Stimulated activated CD4-positive, alpha-beta T cell treated with anti-CD3 and anti-CD28 coated beads, TNF-alpha, amount 100 ng/mL, for 24 hours (primary cell): ENCODE data around the gene ZNF160.
"Not testable (repeated sequence)": the region's sequence is repeated elsewhere in the genome, so short reads cannot be mapped to it uniquely, and the experiment has no call there.

Experiments used
- DNase-seq, 3 experiments: peaks; one replicate each; pipeline ENCODE4 v3.0.0-alpha.2; 2020; ENCODE audit warnings: low read depth in 3 of 3

Gene ZNF160

DNA sequence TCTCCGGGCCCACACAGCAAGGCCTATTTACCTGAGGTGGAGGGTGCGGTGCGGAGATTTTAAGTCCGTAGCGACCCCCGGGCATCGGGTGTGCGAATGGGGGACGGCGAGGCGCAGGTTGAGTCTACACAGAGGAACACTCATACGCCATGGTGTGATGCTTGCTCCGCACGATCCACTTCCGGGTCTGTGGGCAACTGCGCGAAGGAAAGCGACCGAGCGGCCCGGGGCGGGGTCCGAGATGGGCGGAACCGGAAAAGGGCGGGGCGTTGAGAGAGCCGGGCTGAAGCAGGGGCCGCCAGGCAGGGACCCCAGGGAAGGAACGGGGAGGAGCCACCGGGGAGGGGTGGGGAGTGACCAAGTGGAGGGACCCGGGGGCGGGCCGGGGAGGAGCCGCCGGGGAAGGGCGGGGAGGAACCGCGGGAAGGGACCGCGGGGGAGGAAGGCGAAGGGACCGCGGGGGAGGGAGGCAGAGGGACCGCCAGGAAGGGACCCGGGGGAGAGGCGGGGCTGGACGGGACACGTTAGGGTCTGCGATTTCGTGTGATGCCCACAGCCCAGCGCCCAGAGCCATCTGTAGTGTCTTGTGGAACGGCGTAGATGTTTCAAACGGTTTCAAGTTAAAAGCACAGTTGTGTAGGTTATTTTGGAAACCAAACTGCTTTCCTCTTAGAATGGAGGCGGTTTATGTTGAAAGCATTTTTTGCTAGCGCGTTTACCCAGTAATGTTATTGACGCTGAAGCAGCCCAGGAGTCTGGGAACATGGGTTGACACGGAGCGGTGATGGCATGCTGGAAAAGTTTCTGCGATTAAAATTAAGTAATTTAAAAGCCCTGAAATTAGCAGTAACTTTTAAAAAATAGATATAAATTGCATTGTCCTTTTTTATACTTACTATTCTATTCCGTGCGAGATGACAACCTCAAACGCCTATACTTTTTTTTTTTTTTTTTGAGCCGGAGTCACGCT, at the start of gene ZNF160:
ZNF160 (minus strand) TSS at position 189 of the 970 bp plus-strand sequence. CDS start 17,146 bp downstream, outside the sequence.
- peak; percentile 97 to 99 (median 98) for DNase-seq

DNA sequence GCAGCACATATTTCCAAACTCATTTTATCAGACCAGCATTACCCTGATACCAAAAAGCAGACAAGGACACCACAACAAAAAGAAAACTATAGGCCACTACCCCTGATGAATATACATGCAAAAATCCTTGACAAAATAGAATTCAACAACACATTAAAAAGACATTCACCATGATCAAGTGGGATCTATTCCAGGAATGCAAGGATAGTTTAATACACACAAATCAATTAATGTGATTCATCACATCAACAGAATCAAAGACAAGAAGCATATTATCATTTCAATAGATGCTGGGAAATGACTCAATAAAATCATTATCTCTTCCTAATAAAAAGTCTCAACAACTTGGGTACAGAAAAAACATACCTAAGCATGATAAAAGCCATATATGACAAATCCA, 44.4 kb upstream of the ZNF160 start:
- DNase-seq: no peak

DNA sequence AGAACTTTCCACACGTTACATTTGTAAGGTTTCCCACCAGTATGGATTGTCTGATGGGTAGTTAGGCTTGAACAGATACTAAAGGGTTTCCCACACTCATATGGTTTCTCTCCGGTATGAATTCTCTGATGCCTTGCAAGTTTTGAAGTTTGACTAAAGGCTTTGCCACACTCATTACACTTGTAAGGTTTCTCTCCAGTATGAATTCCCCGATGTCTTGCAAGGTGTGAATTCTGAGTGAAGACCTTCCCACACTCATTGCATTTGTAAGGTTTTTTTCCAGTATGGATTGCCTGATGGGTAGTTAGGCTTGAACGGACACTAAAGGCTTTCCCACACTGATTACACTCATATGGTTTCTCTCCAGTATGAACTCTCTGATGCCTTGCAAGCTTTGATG, 37.1 kb upstream of the ZNF160 start:
- DNase-seq: no peak

DNA sequence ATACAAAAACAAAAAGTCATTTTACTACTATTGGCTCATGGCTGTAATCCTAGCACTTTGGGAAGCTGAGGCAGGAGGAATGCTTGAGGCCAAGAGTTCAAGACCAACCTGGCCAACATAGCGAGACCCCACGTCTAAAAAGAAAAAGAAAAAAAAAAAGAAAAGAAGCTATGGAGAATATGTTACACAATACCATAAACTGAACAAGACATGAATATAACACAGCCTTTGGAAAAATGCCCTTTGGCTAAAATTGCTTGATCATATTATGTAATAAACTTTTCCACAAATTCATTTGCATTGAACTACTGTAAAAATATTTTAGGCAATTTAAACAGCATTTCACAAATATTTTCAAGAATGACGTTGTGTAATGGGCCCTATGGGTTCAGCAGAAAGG, 33.2 kb upstream of the ZNF160 start:
- DNase-seq: no peak

DNA sequence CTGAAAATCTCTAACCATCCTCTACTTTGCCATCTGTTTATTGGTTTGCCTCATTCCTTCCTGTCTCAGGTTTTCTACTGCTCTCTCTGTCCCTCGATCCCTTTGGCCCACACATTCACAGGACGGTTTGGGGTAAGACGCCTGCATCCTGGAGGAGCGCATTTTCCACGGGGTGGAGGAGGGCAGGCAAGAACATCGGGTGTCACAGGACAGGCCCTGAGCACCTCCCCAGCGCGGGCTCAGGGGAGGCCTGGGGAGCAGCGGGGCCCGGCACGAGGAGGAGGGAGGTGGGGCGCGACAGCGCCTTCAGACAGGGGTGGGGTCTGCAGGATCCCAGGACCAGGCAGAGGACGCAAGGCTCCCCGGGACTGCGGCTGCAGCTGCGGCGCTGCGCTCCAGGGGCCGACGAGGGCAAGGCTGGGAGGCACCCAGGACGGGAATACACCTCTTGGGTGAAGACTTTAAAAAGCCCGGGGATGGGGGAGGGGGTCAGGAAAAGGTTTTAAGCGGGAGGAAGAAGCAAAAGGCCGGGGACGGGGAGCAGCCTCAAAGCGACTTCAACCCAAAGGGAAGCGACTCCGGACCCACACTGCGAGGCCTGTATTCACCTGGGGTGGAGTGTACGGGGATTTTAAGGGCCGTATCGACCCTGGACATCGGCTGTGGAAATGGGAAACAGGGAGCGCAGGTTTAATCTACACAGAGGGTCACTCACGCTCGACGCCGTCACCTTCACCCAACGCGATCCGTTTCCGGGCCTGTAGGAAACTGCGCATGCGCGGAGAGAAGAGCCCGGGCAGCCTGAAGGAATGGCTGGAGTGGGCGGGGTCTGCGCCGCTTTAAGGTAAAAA, 29.1 kb upstream of the ZNF160 start, which contains the start of gene ZNF415:
ZNF415 (minus strand) TSS at position 770 of the 851 bp plus-strand sequence. CDS start 10,234 bp downstream, outside the sequence.
- DNase-seq: peak in 2 of 3 experiments; percentile 5 to 36

DNA sequence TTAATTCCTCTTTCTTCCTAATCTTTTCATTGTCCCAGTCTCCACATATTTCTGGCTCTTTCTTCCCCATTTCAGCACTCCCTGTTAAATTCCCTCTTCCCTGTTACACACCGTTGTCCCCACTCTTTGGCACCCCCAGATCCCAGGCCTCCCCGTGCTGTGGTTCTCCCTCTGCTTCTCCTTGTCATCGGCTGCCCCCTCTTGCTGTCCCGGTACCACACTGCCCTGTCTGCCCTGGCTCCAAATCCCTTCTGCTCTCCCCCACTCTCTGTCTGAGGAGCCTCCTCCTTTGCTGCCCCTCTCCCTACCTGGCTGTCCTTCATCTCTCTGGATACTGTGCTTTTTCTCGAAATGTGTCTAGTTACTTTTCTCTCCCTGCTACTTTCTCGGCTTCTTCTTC, 28.5 kb upstream of the ZNF160 start:
- no peak for DNase-seq

DNA sequence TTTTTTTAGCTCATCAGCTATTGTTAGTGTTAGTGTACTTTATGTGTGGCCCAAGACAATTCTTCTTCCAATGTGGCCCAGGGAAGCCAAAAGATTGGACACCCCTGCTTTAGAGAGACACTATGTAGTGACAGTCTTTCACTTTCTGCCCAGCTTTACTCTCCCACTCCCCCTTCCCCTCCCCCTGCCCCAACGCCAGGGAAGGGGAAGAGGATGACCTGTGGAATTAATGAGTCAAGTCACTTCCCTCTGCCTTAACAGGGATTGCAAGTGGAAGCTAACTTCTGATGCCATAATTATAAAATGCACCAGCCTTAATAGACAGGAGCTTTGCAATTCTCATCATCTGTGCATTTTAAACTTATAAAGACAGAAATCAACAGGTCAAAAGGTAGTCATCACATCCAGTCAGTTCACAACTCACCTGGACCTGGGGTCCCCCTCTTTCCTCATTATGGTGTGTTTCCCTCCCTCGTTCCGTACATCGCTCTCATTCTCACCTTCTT, 27.9 kb upstream of the ZNF160 start:
- DNase-seq: no peak

DNA sequence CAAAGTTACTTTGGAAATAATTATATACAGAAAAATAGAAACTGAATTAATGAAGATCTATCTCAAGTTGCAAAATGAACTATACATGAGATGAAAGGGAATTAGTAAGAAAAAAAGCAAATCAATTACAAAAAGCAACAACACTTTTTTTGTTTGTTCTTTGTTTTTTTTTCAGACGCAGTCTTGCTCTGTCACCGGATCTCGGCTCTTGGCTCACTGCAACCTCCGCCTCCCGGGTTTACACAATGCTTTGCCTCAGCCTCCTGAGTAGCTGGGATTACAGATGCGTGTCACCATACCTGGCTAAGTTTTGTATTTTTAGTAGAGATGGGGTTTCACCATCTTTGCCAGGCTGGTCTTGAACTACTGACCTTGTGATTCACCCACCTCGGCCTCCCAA, 27.3 kb upstream of the ZNF160 start:
- no peak for DNase-seq

DNA sequence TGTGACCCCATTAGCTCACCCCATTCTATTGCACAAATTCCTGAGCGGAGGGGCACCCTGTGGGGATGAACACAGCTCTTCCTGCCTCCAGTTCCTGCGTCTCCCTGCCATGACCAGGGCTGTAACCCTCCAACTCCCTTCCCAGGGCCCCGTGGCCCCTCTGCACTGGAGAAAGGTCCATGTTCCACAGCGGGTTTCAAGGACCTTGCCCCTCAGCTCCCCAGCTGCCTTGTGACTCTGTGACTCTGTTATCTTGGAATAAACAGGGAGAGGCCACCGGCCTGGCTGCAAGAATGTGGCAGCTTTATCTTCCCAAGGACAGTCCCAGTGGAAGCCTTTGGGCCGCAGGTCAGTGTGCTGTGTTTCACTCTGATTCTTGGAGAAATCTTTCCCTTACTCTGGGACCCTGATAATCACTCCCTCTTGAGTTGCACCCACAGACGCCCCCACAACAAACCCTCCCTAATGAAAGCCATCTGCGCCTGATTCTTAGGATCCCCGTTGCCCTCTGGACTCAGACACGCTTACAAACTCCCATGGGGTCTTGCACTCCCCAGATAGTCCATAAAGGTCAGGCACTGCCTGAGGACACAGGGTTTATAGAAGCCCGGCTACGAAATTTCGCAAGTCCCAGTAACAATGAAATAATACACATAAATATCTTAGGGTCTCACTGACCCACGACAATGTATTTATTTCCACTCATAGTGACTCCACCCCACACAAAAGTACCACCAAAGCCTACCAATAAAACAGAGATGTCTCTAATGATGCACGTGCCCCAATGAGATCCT, 23.7 kb upstream of the ZNF160 start:
- not testable (repeated sequence) for DNase-seq

DNA sequence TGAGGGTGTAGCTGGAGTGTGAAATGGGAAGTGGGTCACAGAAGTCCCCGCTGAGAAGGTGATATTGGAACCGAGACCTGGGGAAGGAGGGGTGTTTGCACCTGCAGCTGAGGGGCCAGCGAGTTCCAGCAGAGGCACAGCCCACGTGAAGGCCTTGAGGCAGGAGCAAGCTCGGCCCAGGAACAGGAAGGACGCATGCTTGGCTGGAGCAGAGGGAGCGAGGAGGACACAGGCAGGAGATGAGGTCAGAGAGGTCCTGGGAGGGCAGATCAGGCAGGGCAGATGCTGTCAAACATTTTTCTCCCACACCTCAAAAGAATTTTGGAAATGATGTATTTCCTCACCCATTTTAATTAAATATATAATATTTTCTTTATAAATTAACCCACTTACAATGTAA, 20.2 kb upstream of the ZNF160 start:
- no peak for DNase-seq

DNA sequence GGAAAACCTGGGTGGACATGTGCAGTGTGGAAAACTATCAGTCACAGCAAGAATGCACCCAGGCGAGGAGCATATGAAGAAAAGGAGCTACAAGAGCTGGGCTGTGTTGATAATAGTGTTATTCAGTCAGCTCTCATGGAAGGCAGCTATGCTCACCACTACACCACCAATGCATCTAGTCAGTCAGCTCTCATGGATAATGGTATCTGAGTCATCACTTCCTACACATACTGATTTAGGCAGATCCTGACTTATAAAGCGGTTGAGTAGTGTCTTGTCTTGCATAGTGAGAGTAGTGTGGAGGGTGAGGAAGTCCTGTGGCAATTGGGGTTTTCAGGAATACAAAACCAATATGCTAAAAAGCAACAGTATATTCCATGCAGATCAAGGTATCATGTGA, 9.1 kb upstream of the ZNF160 start:
- no peak for DNase-seq

DNA sequence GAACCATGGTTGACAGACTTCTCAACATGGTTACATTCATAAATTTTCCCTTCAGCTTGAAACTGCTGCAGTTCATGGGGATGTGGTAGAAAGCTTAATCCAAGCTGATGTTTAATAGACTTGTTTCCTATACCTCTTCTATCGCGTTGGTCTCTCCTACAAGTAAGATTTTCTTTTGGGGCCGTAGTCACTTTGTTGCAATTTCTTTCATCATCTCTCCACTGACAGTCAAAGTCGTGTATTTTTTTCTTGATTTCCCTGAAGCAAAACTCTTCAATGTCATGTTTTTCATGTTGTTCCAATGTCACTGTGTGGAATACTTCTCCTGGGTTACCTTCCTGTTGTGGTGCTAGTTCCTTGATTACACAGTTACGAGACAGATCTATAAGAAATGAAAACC, 6.3 kb upstream of the ZNF160 start:
- no peak for DNase-seq

DNA sequence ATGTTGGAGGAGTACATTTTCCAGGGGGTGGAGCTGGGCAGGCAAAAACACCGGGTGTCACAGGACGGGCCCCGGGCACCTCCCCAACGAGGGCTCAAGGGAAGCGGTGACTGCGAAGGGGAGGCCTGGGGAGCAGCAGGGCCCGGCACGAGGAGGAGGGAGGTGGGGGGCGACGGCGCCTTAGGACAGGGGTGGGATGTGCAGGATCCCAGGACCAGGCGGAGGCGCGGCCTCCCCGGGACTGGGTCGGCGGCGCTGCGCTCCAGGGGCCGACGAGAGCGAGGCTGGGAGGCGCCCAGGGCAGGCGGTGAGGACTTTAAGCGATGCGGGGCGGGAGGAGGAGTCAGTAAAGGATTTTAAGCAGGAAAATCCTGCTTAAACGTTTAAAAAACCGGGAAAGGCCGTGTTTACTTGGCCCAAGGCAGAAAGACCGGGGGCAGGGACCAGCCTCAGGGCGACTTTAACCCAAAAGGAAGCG, 427 bp downstream of the ZNF160 start:
- DNase-seq: peak in 2 of 3 experiments; percentile 5 to 20

DNA sequence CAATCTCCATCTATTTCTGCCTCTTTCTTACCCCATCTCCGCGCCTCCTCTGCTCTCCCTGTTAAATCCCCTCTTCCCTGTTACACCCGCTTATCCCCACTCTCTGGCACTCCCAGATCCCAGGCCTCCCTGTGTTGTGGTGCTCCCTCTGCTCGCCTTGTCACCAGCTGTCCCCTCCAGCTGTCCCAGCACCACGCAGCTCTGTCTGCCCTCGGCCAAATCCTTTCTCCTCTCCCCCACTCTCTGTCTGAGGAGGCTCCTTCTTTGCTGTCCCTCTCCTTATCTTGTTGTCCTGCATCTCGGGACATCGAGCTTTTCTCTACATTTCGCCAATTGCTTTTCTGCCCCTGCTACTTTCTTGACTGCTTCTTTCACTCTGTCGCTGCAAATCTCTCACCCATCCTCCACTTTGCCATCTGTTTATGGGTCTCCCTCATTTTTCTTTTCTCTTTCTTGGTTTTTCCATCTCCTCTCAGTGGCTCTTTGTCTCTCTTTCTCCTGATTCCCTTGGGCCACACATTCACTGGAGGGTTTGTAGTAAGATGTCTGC, 941 bp downstream of the ZNF160 start:
- DNase-seq: no peak

DNA sequence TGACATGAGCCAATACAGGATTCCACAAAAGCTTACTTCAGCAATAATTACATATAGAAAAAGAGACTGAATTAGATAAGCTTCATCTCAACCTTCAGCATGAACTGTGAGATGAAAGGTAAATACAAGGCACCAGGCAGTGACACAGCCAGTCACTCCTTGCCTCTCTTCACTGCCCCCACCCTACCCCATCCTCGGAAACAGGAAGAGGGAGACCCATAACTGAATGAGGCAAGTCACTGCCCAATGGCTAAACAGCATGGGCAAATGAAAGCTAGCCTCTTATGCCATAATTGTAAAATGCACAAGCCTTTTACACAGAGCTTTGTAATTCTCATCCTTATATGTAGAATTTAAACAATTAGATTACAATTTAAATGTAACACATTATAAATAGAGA, 1.7 kb downstream of the ZNF160 start:
- no peak for DNase-seq

DNA sequence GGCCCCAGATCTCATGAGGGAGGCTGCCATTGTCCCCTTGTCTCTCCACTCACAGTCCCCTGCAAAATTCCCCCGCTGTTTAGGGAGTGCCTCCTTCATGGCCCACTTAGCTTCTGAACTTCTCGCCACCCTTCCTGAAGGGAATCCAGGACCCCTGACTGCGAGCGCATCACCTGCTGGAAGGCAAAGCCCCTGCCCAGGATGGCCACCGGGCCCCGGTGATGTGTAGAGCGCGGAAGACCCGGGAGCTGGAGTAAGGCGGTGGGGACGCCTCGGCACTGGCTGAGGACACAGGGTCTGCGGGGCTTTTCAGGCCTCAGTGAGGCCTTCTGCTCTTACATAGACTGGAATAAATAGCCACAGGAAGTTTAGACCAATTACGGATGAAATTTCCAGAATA, 4.7 kb downstream of the ZNF160 start:
- not testable (repeated sequence) for DNase-seq

DNA sequence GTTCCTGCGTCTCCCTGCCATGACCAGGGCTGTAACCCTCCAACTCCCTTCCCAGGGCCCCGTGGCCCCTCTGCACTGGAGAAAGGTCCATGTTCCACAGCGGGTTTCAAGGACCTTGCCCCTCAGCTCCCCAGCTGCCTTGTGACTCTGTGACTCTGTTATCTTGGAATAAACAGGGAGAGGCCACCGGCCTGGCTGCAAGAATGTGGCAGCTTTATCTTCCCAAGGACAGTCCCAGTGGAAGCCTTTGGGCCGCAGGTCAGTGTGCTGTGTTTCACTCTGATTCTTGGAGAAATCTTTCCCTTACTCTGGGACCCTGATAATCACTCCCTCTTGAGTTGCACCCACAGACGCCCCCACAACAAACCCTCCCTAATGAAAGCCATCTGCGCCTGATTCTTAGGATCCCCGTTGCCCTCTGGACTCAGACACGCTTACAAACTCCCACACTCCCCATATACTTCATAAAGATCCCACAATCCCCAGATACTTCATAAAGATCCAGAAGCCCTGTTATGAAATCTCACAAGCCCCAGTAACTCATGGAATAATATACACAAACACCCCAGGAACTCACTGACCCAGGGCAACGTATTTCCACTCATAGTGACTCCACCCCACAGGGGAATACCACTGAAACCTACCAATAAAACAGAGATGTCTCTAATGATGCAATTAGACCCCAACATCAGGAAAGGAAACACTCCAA, 6.1 kb downstream of the ZNF160 start:
- not testable (repeated sequence) for DNase-seq

DNA sequence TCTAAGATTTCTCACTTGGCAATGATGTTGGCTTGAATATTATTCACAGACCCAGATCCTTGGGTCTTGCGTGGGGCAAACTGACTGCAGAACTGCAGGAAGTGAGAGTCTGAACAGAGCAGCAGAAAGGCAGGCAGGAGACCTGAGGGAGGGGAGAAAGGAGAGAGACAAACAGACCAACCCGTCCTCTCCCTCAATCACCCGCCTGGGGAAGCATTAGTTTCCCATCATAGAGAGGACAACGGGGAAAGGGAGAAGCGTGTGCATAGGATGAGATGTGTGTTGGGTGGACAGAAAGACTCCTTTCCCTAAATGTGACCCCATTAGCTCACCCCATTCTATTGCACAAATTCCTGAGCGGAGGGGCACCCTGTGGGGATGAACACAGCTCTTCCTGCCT, 6.6 kb downstream of the ZNF160 start:
- DNase-seq: not testable (repeated sequence)

DNA sequence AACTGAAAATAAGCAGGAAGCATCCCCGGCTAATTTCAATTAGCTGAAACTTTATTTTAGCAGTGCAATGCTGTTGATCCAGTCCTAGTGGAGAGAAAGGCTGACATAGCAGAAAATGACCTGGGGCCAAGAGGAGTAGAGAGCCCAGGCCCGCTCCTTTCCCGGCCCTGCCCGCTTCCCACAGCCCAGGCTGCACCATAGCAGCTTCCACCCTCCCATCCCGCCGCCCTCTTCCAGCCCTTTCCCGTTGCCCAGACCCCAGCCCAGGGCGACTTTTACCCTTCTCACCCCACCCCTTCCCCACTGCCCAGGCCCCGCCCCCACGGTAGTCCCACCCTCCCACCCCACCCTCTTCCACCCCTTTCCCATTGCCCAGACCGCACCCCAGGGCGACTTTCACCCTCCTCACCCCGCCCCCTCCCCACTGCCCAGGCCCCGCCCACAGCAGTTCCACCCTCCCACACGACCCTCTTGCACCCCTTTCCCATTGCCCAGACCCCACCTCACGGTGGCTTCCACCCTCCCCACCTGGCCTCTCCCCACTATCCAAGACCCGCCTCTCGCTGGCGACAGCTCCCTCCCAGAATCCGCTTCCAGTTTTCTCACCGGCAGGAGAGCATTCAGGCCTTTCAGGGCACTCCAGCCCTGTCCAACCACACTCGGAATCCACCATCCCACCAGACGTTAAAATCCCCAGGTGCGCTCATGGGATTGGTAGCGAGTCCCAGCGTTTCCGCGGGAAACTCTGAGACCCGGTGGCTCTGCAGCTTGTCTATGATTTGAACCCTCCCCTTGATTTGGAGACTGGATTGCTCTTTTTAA, 8.3 kb downstream of the ZNF160 start:
- DNase-seq: no peak
